AG20443 (cell line): ENCODE data around the gene SYNE2.
"Not testable (repeated sequence)": the region's sequence is repeated elsewhere in the genome, so short reads cannot be mapped to it uniquely, and the experiment has no call there.

Experiments
- DNase-seq: peaks from one replicate; pipeline ENCODE4 v3.0.0; 2012; ENCODE audit warnings: low spot score, mixed read lengths

Gene SYNE2

GRCh38 chr14:63869940-63870752 lies 17.3 kb downstream of the SYNE2 start:
- not testable (repeated sequence) for DNase-seq

GRCh38 chr14:63870753-63871037 lies 17.9 kb downstream of the SYNE2 start:
- DNase-seq: not testable (repeated sequence)

GRCh38 chr14:63874223-63874622 lies 21.4 kb downstream of the SYNE2 start:
- DNase-seq: no peak

- DNase-seq: peak; percentile 27
Measured at GRCh38 chr14:63875311-63875710, 22.5 kb downstream of the SYNE2 start.

GRCh38 chr14:63877550-63877939 lies 24.7 kb downstream of the SYNE2 start:
- DNase-seq: no peak

- no peak for DNase-seq
Measured at GRCh38 chr14:63878052-63878451, 25.2 kb downstream of the SYNE2 start.

GRCh38 chr14:63878792-63879191 lies 26.0 kb downstream of the SYNE2 start:
- no peak for DNase-seq

- no peak for DNase-seq
Measured at GRCh38 chr14:63881926-63882325, 29.1 kb downstream of the SYNE2 start.

- no peak for DNase-seq
Measured at GRCh38 chr14:63887899-63888298, 35.1 kb downstream of the SYNE2 start.

GRCh38 chr14:63890553-63890952 lies 37.7 kb downstream of the SYNE2 start:
- no peak for DNase-seq

GRCh38 chr14:63891148-63891975 lies 38.6 kb downstream of the SYNE2 start:
- DNase-seq: no peak

- DNase-seq: no peak
Measured at GRCh38 chr14:63892265-63892664, 39.5 kb downstream of the SYNE2 start.

GRCh38 chr14:63893701-63894458 lies 41.1 kb downstream of the SYNE2 start:
- peak; percentile 69 for DNase-seq

- DNase-seq: no peak
Measured at GRCh38 chr14:63895510-63895909, 42.7 kb downstream of the SYNE2 start.

GRCh38 chr14:63896278-63896720 lies 43.5 kb downstream of the SYNE2 start:
- DNase-seq: peak; percentile 61

GRCh38 chr14:63897721-63898163 lies 44.9 kb downstream of the SYNE2 start:
- peak; percentile 19 for DNase-seq

GRCh38 chr14:63899953-63900352 lies 47.1 kb downstream of the SYNE2 start:
- DNase-seq: no peak

GRCh38 chr14:63901434-63902085 lies 48.8 kb downstream of the SYNE2 start:
- DNase-seq: peak; percentile 40

- no peak for DNase-seq
Measured at GRCh38 chr14:63902375-63902976, 49.7 kb downstream of the SYNE2 start.

GRCh38 chr14:63904724-63905123 lies 51.9 kb downstream of the SYNE2 start:
- no peak for DNase-seq

GRCh38 chr14:63905370-63905769 lies 52.6 kb downstream of the SYNE2 start:
- DNase-seq: no peak
